ENCODE results near the gene ASH1L.
A peak's percentile ranks its signal among the peaks of the same experiment; 100 is the strongest.
"Not testable (repeated sequence)": the region's sequence is repeated elsewhere in the genome, so short reads cannot be mapped to it uniquely, and the experiment has no call there.

Gene ASH1L

DNA sequence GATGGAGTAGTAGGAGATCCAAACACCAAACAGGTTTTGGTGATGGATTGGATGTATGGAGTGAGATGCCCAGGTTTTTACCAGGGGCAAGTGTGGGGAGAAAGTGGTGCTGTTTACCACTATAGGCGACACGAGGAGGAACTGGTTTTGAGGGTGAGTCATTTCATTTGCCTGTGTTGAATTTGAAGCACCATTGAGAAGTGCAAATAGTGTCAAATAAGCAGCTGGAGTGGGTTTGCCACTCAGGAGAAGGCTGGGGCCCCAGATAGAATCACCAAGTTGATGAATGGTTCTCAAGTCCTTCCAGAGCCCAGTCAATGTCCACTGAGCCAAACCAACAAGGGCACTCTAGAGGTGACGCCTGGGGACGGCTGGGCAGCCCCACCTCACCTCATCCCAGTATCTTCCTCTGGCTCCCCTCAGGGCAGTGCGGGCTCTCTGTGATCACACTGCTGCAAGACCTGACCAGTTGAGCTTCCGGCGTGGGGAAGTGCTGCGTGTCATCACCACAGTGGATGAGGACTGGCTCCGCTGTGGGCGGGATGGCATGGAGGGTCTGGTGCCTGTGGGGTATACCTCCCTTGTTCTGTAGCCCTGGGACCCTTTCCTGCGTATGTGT is 232.5 kb downstream of the ASH1L start:
- no peak for DNase-seq (ENCODE audit: low read depth in 1 of 2, low spot score in 1 of 2)

GRCh38 chr1:155328856-155329255 is 233.7 kb downstream of the ASH1L start:
- not testable (repeated sequence) for DNase-seq (ENCODE audit: low read depth in 1 of 2, low spot score in 1 of 2)

DNA sequence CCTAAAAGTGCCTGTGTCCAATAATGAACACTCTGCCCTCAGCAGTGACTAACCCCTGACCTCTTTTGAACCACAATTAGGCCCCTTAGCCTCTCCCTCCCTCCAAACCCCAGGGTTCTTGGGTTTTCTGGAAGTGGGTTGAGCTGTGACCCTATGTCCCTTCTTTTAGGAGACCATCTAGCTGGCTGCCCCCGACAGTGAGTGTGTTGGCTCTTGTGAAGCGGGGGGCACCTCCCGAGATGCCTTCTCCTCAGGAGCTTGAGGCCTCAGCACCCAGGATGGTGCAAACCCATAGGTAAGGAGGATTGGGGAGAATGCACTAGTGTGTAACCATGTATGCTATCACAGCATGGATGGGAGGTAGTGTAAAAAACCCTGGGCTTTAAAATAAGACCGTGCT is 234.6 kb downstream of the ASH1L start:
- DNase-seq (ENCODE audit: low read depth in 1 of 2, low spot score in 1 of 2) = no peak

DNA sequence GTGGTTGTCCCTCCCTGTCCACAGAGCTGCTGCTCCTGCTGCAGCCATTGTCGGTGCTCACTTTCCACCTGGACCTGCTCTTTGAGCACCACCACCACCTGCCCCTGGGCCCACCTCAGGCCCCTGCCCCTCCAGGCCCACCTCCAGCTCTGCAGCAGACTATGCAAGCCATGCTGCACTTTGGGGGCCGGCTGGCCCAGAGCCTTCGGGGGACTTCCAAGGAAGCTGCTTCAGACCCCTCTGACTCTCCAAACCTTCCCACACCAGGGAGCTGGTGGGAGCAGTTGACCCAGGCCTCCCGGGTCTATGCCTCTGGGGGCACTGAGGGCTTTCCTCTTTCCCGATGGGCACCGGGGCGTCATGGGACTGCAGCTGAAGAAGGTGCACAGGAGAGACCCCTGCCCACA is 236.0 kb downstream of the ASH1L start:
- no peak for DNase-seq (ENCODE audit: low read depth in 1 of 2, low spot score in 1 of 2)

- no peak for DNase-seq (ENCODE audit: low read depth in 1 of 2, low spot score in 1 of 2)
Measured at GRCh38 chr1:155326020-155326526, 236.5 kb downstream of the ASH1L start.

- DNase-seq (ENCODE audit: low read depth in 1 of 2, low spot score in 1 of 2) = no peak
Measured at GRCh38 chr1:155325603-155325893, 237.1 kb downstream of the ASH1L start.

- DNase-seq (ENCODE audit: low read depth in 1 of 2, low spot score in 1 of 2) = no peak
Measured at GRCh38 chr1:155324717-155325602, 237.6 kb downstream of the ASH1L start.

DNA sequence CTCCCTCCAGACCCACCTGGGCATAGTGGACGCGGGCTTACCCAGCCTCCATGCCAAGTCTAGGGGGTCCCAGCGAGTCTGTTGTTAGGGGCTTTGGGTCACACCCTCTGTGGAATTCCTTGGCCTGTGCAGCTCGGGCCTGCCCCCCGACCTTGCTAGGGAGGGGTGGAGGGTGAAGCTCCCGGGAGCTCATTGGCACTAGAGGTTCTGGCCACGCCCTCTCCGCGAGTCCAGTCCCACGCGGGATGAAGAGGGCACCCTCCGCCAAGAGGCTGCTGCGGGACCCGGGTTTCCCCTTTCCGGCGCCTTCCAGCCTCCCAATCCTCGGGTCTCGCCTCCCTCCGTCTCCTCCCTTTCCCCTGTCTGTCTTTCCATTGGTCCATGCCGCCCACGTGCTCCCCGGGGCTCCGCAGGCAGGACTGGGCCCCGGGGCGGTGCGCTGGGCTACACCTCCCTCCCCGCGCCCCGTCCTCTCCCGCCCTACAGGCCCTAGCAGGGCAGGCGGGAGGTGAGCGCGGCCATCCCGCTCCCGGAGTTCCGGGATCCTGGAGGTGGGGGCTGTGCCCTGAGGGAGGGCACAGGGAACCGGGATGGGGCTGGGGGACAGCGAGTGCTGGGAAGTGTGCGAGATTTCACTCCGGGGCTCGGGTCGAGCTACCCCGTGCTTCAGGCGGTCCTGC is 238.4 kb downstream of the ASH1L start:
- peak; percentile 61 to 80 for DNase-seq (ENCODE audit: low read depth in 1 of 2, low spot score in 1 of 2)

- DNase-seq (ENCODE audit: low read depth in 1 of 2, low spot score in 1 of 2) = peak; percentile 58 to 71
Measured at GRCh38 chr1:155323729-155324036, 238.9 kb downstream of the ASH1L start.

GRCh38 chr1:155322953-155323728 is 239.5 kb downstream of the ASH1L start:
- DNase-seq (ENCODE audit: low read depth in 1 of 2, low spot score in 1 of 2) = peak; percentile 80

DNA sequence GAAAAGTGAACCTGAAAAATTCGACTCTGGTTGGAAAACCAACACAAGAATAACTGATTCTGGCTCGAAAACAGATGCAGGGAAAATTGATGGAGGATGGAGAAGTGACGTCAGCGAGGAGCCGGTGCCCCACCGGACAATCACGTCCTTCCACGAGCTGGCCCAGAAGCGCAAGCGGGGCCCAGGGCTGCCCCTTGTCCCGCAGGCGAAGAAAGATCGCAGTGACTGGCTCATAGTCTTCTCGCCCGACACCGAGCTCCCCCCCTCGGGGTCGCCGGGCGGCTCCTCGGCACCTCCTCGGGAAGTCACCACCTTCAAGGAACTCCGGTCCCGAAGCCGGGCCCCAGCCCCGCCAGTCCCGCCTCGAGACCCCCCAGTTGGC is 240.0 kb downstream of the ASH1L start:
- DNase-seq (ENCODE audit: low read depth in 1 of 2, low spot score in 1 of 2) = no peak

DNA sequence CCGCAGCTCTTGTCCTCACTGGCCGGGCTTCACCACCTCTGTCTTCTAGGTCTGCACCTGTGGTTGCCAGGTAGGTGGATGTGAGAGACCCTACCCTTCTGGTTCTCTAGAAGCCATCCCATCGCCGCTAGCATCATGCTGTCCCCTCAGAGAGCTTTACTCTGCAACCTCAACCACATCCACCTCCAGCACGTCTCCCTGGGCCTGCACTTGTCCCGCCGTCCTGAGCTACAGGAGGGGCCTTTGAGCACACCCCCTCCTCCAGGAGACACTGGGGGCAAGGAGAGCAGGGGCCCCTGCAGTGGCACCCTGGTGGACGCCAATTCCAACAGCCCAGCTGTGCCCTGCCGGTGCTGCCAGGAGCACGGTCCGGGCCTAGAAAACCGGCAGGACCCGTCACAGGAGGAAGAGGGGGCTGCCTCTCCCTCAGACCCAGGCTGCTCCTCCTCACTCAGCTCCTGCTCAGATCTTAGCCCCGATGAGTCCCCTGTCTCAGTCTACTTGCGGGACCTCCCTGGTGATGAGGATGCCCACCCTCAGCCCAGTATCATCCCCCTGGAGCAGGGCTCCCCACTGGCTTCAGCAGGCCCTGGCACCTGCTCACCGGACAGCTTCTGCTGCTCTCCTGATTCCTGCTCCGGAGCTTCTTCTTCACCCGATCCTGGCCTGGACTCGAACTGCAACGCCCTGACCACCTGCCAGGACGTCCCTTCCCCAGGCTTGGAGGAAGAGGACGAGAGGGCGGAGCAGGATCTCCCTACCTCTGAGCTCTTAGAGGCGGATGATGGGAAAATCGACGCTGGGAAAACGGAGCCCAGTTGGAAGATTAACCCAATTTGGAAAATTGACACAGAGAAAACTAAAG is 240.7 kb downstream of the ASH1L start:
- DNase-seq (ENCODE audit: low read depth in 1 of 2, low spot score in 1 of 2) = no peak

DNA sequence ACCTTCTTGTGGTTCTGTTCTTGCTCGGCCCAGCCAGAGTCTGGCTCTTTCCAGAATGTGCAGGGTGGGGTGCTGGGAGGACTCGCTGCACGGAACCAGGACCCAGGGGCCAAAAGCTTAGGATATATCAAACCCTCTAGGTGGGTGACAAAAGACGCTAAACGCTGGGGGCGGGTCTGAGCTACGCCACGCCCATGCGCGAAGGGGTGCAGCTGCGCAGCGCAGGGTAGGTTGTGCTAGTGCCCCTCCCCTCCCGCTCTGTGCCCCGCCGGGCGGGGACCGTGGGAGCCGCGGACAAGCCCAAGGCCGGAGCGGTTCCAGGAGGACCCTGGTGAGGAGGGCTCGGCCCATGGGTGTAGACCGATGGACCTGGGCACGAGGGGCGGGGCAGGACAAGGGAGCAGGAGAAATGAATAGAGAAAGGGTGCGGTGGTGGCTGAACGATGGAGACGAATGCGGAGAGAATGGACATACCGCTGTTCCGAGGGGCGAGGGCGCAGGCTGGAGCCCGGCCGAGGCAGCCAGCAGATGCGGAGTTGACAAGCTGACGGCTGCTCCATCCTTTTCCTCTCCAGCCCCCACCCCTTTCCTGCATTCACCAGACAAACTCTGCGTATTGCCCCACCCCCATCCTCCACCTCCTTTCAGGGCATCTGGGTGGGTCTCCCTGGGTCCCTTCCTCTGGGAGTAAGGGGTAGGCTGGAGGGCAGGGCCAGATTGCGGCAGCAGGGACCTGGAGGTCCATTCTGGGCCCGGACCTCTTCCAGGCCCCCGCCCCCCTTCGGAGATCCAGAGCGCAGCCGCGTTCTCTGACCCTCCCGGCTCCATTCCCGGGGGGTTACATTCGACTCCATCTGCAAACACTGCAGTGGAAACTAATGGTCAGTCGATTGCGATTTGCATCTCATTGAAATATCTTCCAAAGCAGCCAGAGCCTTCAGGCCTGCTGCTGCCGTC is 241.7 kb downstream of the ASH1L start, which contains the start of gene RUSC1:
RUSC1 (plus strand) TSS at position 234 of the 957 bp plus-strand sequence. CDS start 880 bp downstream, outside the sequence.
- DNase-seq (ENCODE audit: low read depth in 1 of 2, low spot score in 1 of 2) = peak; percentile 51 to 53

GRCh38 chr1:155320252-155320651 is 242.4 kb downstream of the ASH1L start:
- no peak for DNase-seq (ENCODE audit: low read depth in 1 of 2, low spot score in 1 of 2)

GRCh38 chr1:155319536-155319935 is 243.1 kb downstream of the ASH1L start:
- DNase-seq (ENCODE audit: low read depth in 1 of 2, low spot score in 1 of 2) = no peak

DNA sequence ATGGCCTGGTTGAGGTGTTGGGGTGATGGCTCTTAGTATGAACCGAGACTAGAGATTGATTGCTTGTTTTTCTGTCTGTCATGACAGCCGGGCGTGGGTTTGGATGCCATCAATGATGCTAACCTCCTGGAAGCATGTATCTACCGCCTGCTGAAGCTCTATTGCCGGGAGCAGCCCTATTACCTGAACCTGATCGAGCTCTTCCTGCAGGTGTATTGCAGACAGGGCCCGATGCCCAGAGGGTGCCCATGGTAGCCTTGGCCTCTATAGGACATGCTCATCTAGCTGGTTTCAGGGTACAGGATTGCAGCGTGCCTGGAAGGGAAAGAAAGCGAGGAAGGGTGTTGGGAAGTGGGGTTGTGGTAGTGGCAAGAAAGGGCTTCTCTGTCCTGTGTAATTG is 244.5 kb downstream of the ASH1L start:
- no peak for DNase-seq (ENCODE audit: low read depth in 1 of 2, low spot score in 1 of 2)

DNA sequence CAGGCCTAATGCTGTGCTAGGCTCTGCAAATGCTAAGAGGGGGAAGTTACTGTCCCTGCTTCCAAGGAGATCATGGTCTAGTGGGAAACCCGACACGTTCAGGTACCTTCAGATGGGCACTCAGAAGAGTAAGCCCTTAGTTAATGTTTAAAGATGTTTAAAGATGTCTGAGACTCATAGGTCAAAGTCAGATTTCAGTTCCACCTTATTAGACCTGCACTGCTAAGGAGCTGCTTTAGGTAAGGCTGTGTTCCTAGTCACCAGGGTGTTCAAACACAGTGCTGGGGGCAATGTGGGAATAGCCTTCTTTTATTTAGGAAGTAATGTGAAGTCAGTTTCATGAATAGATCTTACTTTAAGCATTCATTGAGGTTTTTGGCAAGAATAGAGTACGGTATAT is 245.7 kb downstream of the ASH1L start:
- no peak for DNase-seq (ENCODE audit: low read depth in 1 of 2, low spot score in 1 of 2)

GRCh38 chr1:155313261-155313660 is 249.3 kb downstream of the ASH1L start:
- DNase-seq (ENCODE audit: low read depth in 1 of 2, low spot score in 1 of 2) = no peak

DNA sequence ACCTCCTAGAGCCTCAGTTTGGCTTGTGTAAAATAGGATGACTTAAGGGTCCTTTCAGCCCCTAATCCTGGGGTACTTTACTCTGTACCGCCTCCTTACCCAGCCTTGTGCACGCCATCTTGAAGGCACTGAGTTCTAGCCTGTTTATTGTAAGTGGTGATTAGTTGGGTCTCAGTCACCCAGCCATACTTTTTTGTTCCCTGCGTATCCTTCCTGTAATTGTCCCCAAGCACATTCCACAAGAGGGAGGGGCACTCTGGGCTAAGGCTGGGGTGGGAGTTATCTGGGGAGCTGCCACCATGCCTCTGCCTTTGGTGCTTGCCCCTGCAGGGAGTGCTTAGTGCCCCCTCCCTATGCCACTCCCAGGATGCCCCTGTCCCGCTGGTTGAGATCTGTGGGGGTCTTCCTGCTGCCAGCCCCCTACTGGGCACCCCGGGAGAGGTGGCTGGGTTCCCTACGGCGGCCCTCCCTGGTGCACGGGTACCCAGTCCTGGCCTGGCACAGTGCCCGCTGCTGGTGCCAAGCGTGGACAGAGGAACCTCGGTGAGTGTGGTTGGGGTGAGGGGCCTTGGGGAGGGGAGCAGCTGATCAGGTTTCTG is 253.1 kb downstream of the ASH1L start:
- no peak for DNase-seq (ENCODE audit: low read depth in 1 of 2, low spot score in 1 of 2)
